ENCODE measurements around the gene ECSIT. TPM values are rescaled to one million over a fixed set of nuclear protein-coding genes. Genes with fewer than 3 reads are reported as not detected.
A peak's percentile ranks its signal among the peaks of the same experiment; 100 is the strongest.

ECSIT gene
- total and polyA plus RNA-seq, 2 experiments from 2014 or later: 36.6 to 66.5 TPM

DNA sequence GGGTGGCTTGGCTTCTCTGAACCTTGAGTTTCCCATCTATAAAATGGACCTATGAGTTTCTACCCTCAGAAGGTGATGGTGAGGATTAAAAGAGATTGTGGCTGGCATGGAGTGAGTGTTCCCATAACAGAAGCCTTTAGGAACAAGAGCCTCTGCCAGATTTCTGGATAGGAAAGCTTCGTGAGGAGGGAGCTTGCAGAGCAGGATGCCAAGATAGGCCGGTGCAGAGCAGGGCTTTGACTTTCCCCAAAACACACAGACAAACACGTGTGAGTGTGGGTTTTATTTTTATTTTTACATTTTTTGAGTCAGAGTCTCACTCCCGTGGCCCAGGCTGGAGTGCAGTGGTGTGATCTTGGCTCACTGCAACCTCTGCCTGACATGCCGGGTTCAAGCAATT is 6.0 kb upstream of the ECSIT start:
- Histone ChIP-seq H3K36me3 (ENCODE audit: insufficient read depth) (no peaks in the 10 kb centered on the region), H3F3A (replicated peaks; ENCODE audit: low read depth) (peaks cover 9% of the 10 kb centered on the region; the same call in 1 of the 2 replicates), H2AFZ (no peak overlapping the region), H3K9me2 (ENCODE audit: insufficient read depth) (no peaks in the 10 kb centered on the region), H4K20me1 (replicated peaks; ENCODE audit: insufficient read depth) (no peaks in the 10 kb centered on the region), H3K27me3 (ENCODE audit: insufficient read depth) (peaks cover 5% of the 10 kb centered on the region; the same call in 1 of the 2 replicates), H3K4me2 (no peak overlapping the region), H3K27ac (ENCODE audit: low read depth) (no peak overlapping the region), H3K79me2 (replicated peaks; ENCODE audit: insufficient read depth) (no peaks in the 10 kb centered on the region), H3K4me1 (ENCODE audit: insufficient read depth) (peaks cover 13% of the 10 kb centered on the region; the same call in 1 of the 2 replicates), H3K4me3 (no peak overlapping the region)
- Mint-ChIP-seq H3K4me3 (peak overlapping the region; percentile 16; the same call in 1 of the 3 replicates), H3K27me3 (ENCODE audit: insufficient read depth, low read depth, poor library complexity) (peaks cover 27% of the 10 kb centered on the region), H3K9me3 (no peaks in the 10 kb centered on the region), H3K36me3 (ENCODE audit: low read depth) (peaks cover 3% of the 10 kb centered on the region; the same call in 1 of the 3 replicates), H3K4me1 (peaks cover 17% of the 10 kb centered on the region), H3K27ac (peak overlapping the region; percentile 68; the same call in 1 of the 2 replicates)
- ATAC-seq: no peak
- TF ChIP-seq ZNF331 (CRISPR knock-in tag; IDR thresholded peaks at IDR 0.05; ENCODE audit: low read depth) (no peak), JUNB (IDR thresholded peaks at IDR 0.05; ENCODE audit: unreplicated experiment) (no peak), ZNF462 (CRISPR knock-in tag; IDR thresholded peaks at IDR 0.05) (no peak), ETS1 (IDR thresholded peaks at IDR 0.05) (no peak), ZNF114 (CRISPR knock-in tag; IDR thresholded peaks at IDR 0.05) (no peak), CREB1 (CRISPR knock-in tag; IDR thresholded peaks at IDR 0.05; ENCODE audit: low read depth) (no peak), REST (IDR thresholded peaks at IDR 0.05; ENCODE audit: unreplicated experiment) (no peak), EZH2 (IDR thresholded peaks at IDR 0.05; ENCODE audit: low read depth, unreplicated experiment) (no peak), EZH2phosphoT487 (IDR thresholded peaks at IDR 0.05; ENCODE audit: unreplicated experiment) (no peak), NANOG (IDR thresholded peaks at IDR 0.05; ENCODE audit: borderline replicate concordance) (no peak), STAT1 (IDR thresholded peaks at IDR 0.05; ENCODE audit: unreplicated experiment) (no peak)
- no peak for DNase-seq (ENCODE audit: low spot score)

Data from GM23338 (cell line).